NCI-H526 treated with DMSO at 0.1 percent for 48 hours (cell line): ENCODE data around the gene UGT8.
A peak's percentile ranks its signal among the peaks of the same experiment; 100 is the strongest.
"Not testable (repeated sequence)": the region's sequence is repeated elsewhere in the genome, so short reads cannot be mapped to it uniquely, and the experiment has no call there.

Source experiments
- DNase-seq: peaks from one replicate; lab custom pipeline; 2025; lab: John Stamatoyannopoulos, UW

UGT8 gene

GRCh38 chr4:114598191-114599121 lies at the start of gene UGT8:
Gene UGT8 (plus strand): TSS chr4:114598807. CDS start chr4:114622881, 24,074 bp downstream.
- peak; percentile 90 for DNase-seq

GRCh38 chr4:114549638-114550037 lies 49.0 kb upstream of the UGT8 start:
- DNase-seq: no peak

- DNase-seq: no peak
Observed at GRCh38 chr4:114558446-114559020, 40.1 kb upstream of the UGT8 start.

GRCh38 chr4:114561590-114561989 lies 37.0 kb upstream of the UGT8 start:
- DNase-seq: no peak

- peak; percentile 18 for DNase-seq
Observed at GRCh38 chr4:114562176-114562904, 36.3 kb upstream of the UGT8 start.

GRCh38 chr4:114563536-114564315 lies 34.9 kb upstream of the UGT8 start:
- no peak for DNase-seq

- no peak for DNase-seq
Observed at GRCh38 chr4:114577386-114577785, 21.2 kb upstream of the UGT8 start.

- no peak for DNase-seq
Observed at GRCh38 chr4:114582621-114583020, 16.0 kb upstream of the UGT8 start.

GRCh38 chr4:114588305-114588704 lies 10.3 kb upstream of the UGT8 start:
- no peak for DNase-seq

GRCh38 chr4:114590360-114590759 lies 8.2 kb upstream of the UGT8 start:
- not testable (repeated sequence) for DNase-seq

GRCh38 chr4:114593526-114593925 lies 5.1 kb upstream of the UGT8 start:
- no peak for DNase-seq

GRCh38 chr4:114595207-114595606 lies 3.4 kb upstream of the UGT8 start:
- DNase-seq: no peak

GRCh38 chr4:114595921-114596320 lies 2.7 kb upstream of the UGT8 start:
- DNase-seq: no peak

GRCh38 chr4:114597410-114598115 lies 1.0 kb upstream of the UGT8 start:
- peak; percentile 56 for DNase-seq

GRCh38 chr4:114599231-114599902 lies 760 bp downstream of the UGT8 start:
- DNase-seq: peak; percentile 74

GRCh38 chr4:114599903-114600552 lies 1.4 kb downstream of the UGT8 start:
- peak; percentile 74 for DNase-seq

GRCh38 chr4:114600672-114601071 lies 2.1 kb downstream of the UGT8 start:
- peak; percentile 53 for DNase-seq

GRCh38 chr4:114601304-114602052 lies 2.9 kb downstream of the UGT8 start:
- DNase-seq: peak; percentile 37

GRCh38 chr4:114603497-114603896 lies 4.9 kb downstream of the UGT8 start:
- peak; percentile 77 for DNase-seq
